GM12878 (cell line): Measurements from ENCODE around the gene HSP90AA1. TPM values are rescaled to one million over a fixed set of nuclear protein-coding genes. Genes with fewer than 3 reads are reported as not detected.

Experiments
- ATAC-seq: fragments of 200-7000 bp; cut with Tn5 transposase; 3 replicates; pipeline ENCODE4 v1.9.1; 2020; ENCODE audit warnings: mild to moderate bottlenecking, moderate library complexity
- BruUV-seq: library from RNA; stranded (reverse); fragments of 400-500 nt; replicated peaks from 2 replicates; lab custom pipeline; 2021; lab: Mats Ljungman, UMichigan
- CTCF ChIA-PET: fragments of 300-600 bp; sonication (Branson Sonifier 250); formaldehyde crosslinking; extraction: SDS; loops from one replicate; lab custom pipeline; 2021; ENCODE audit warnings: inconsistent platforms; lab: Yijun Ruan, JAX
- POLR2A ChIA-PET: fragments of 350-600 bp; formaldehyde crosslinking; extraction: SDS; loops from one replicate; lab custom pipeline; 2021; ENCODE audit warnings: inconsistent platforms; lab: Charles Lee
- RAD21 ChIA-PET: fragments of 300-600 bp; sonication (Branson Sonifier 250); formaldehyde crosslinking; loops from one replicate; lab custom pipeline; 2023; ENCODE audit warnings: antibody characterized with exemption; ENCODE audit not compliant: unreplicated experiment; lab: Charles Lee
- SMC1A ChIA-PET: fragments of 300-600 bp; sonication (Branson Sonifier 250); formaldehyde crosslinking; loops from one replicate; lab custom pipeline; 2023; ENCODE audit not compliant: unreplicated experiment, uncharacterized antibody; lab: Charles Lee
- DNase-seq: peaks from one replicate; pipeline ENCODE4 v3.0.0-alpha.2; 2011; ENCODE audit warnings: low read depth, low spot score
- FAIRE-seq: peaks from 3 replicates; lab custom pipeline; 2011; peaks lifted over from hg19 to GRCh38; lab: Jason Lieb, UNC
- H2AFZ ChIP-seq: 2 replicates; pipeline ENCODE4 v1.6.0; 2011; ENCODE audit warnings: low read depth, low read length, control low read depth; ENCODE audit not compliant: control insufficient read depth
- H3K27ac ChIP-seq: 2 replicates; pipeline ENCODE4 v1.5.1; 2011; ENCODE audit warnings: control low read depth; ENCODE audit not compliant: control insufficient read depth, insufficient read depth
- H3K27me3 ChIP-seq, 2 experiments: replicated peaks in 1 of 2; 2 replicates each; pipeline versions ENCODE4 v1.6.0 to v1.6.1; 2011; ENCODE audit warnings: low read length in 1 of 2; ENCODE audit not compliant: control insufficient read depth in 2 of 2, insufficient read depth in 2 of 2
- H3K36me3 ChIP-seq, 2 experiments: 2 replicates each; pipeline ENCODE4 v1.5.1; 2011; ENCODE audit warnings: low read length in 1 of 2; ENCODE audit not compliant: control insufficient read depth in 2 of 2, insufficient read depth in 2 of 2
- H3K4me1 ChIP-seq: 2 replicates; pipeline ENCODE4 v1.6.1; 2011; ENCODE audit warnings: mild to moderate bottlenecking, low read length, moderate library complexity, mixed read lengths; ENCODE audit not compliant: control insufficient read depth, insufficient read depth
- H3K4me2 ChIP-seq: 2 replicates; pipeline ENCODE4 v1.6.0; 2011; ENCODE audit warnings: control low read depth; ENCODE audit not compliant: control insufficient read depth, insufficient read depth
- H3K4me3 ChIP-seq: fragments of 200-600 bp; sonication (generic); 2 replicates; pipeline ENCODE4 v1.5.1; 2016
- H3K79me2 ChIP-seq: 2 replicates; pipeline ENCODE4 v1.6.0; 2011; ENCODE audit warnings: low read length; ENCODE audit not compliant: control insufficient read depth, insufficient read depth
- H3K9ac ChIP-seq: 2 replicates; pipeline ENCODE4 v1.8.0; 2011; ENCODE audit warnings: low read length, control low read depth, mixed read lengths; ENCODE audit not compliant: control insufficient read depth, insufficient read depth
- H3K9me3 ChIP-seq: replicated peaks from 3 replicates; pipeline ENCODE4 v1.5.1; 2011; ENCODE audit warnings: mild to moderate bottlenecking, low read length; ENCODE audit not compliant: control insufficient read depth, insufficient read depth
- H4K20me1 ChIP-seq: 2 replicates; pipeline ENCODE4 v1.6.0; 2011; ENCODE audit not compliant: control insufficient read depth, insufficient read depth
- CHD2 ChIP-seq: IDR thresholded peaks from 2 replicates; pipeline ENCODE4 v1.6.1; 2011; ENCODE audit warnings: low read depth, low read length, improper control_type of control experiment, borderline replicate concordance
- ETV6 ChIP-seq, 2 experiments: fragments of 450-650 bp in 1 of 2; IDR thresholded peaks in 1 of 2; conservative IDR thresholded peaks in 1 of 2; 2 replicates each; pipeline ENCODE4 v1.6.1; 2014; ENCODE audit warnings: antibody characterized with exemption in 1 of 2, borderline replicate concordance in 1 of 2, low read depth in 1 of 2, mild to moderate bottlenecking in 1 of 2, moderate library complexity in 1 of 2
- HDGF ChIP-seq: fragments of 450-650 bp; IDR thresholded peaks from 2 replicates; pipeline ENCODE4 v1.6.1; 2016; ENCODE audit warnings: antibody characterized with exemption
- IRF3 ChIP-seq: fragments of 450-650 bp; IDR thresholded peaks from 2 replicates; pipeline ENCODE4 v1.6.1; 2014; ENCODE audit warnings: mild to moderate bottlenecking
- RAD21 ChIP-seq: IDR thresholded peaks from 2 replicates; pipeline ENCODE4 v1.6.1; 2011; ENCODE audit warnings: mild to moderate bottlenecking, low read depth, low read length, moderate library complexity; ENCODE audit not compliant: insufficient read depth
- SREBF1 ChIP-seq: IDR thresholded peaks from 2 replicates; pipeline ENCODE4 v1.6.1; 2012; ENCODE audit warnings: mild to moderate bottlenecking, low read length
- STAT1 ChIP-seq: fragments of 450-650 bp; conservative IDR thresholded peaks from 2 replicates; pipeline ENCODE4 v1.6.1; 2014; ENCODE audit warnings: antibody characterized with exemption, mild to moderate bottlenecking
- ZNF207 ChIP-seq: fragments of 450-650 bp; IDR thresholded peaks from 2 replicates; pipeline ENCODE4 v1.6.1; 2014; ENCODE audit warnings: antibody characterized with exemption, mild to moderate bottlenecking, borderline replicate concordance
- WGBS: methylation state at CpG from one replicate; pipeline ENCODE4 v1.1.6; 2016; ENCODE audit warnings: low lambda C conversion rate; ENCODE audit not compliant: insufficient replicate concordance, insufficient coverage; ENCODE audit errors: missing lambda C conversion rate; 5-methylcytosine and 5-hydroxymethylcytosine counted together
- in situ Hi-C: fragments of 300-500 bp; cut with MboI; formaldehyde crosslinking; loops from 9 replicates; pipeline ENCODE4 v1.14.3; 2018; ENCODE audit warnings: mixed read lengths
- intact Hi-C: fragments of 100-400 bp; cut with micrococcal nuclease; formaldehyde crosslinking; loops from one replicate; pipeline ENCODE4 v1.14.2; 2022; ENCODE audit not compliant: unreplicated experiment
- polyA plus RNA-seq, 11 experiments: library from polyadenylated mRNA; depleted of rRNA in 4 of 11; unstranded in 6 of 11; stranded (reverse) in 5 of 11; fragments of >200 nt; fragmentation: Nextera tagmentation in 4 of 11; fragmentation: Illumina TruSeq in 1 of 11; extraction: Ambion mirVana in 4 of 11; extraction: Trizol in 1 of 11; gene quantifications; 1 replicate in 1 of 11; 2 replicates in 10 of 11; pipeline versions ENCODE4 v1.2.1 to v1.2.3, GENCODE V29; 2011 to 2016; ENCODE audit warnings: inconsistent platforms in 2 of 11, missing spikeins in 2 of 11, low read depth in 1 of 11
- total RNA-seq, 4 experiments: library from RNA; depleted of rRNA in 3 of 4; stranded (reverse); fragments of >200 nt in 3 of 4; fragmentation: Illumina TruSeq in 1 of 4; extraction: Trizol in 1 of 4; gene quantifications; 2 replicates each; pipeline versions ENCODE4 v1.2.1 to v1.2.3, GENCODE V29; 2013 to 2021

The HSP90AA1 gene
- total and polyA plus RNA-seq, 10 of the 15 experiments (the other 5 are each of a cell fraction or from before 2014, with no cell fraction given) = 262 to 1,315 (median 635) TPM

GRCh38 chr14:102052522-102052921 lies 34.3 kb downstream of the HSP90AA1 start:
- POLR2A ChIA-PET = interaction anchor here (0.6 kb wide), 1 partner anchor 112 kb away, joined by 3 read pairs; no protein-coding TSS in a partner anchor
- Histone ChIP-seq H3K79me2 (no peaks in the 10 kb centered on the region), H3K4me1 (no peaks in the 10 kb centered on the region), H3K4me2 (no peak overlapping the region), H3K36me3 (peaks cover 0 to 30% of the 10 kb centered on the region in 2 experiments; a peak in 2 of 4 replicates), H3K27ac (no peak overlapping the region), H4K20me1 (no peaks in the 10 kb centered on the region), H3K9ac (no peak overlapping the region), H3K9me3 (no peaks in the 10 kb centered on the region), H3K4me3 (no peak overlapping the region), H2AFZ (no peak overlapping the region), H3K27me3 (no peaks in the 10 kb centered on the region)
- ATAC-seq (no peak), FAIRE-seq (no peak), DNase-seq (no peak)
- 92% methylated on average over 10 of the region's 10 CpGs for WGBS
- TF ChIP-seq HDGF = no peak
- TF ChIP-seq IRF3 = no peak
- no peak for TF ChIP-seq ZNF207
- no peak for TF ChIP-seq STAT1
- TF ChIP-seq RAD21 = no peak
- BruUV-seq = no TSS peak
- intact Hi-C loops (no loop called here), in situ Hi-C loops (no loop called here)
- CTCF ChIA-PET = interaction anchor here (0.8 to 1.0 kb wide), 4 partner anchors 44 to 308 kb away, joined by 3 to 8 read pairs (median 3); no protein-coding TSS in a partner anchor
- RAD21 ChIA-PET = no interaction called here
- SMC1A ChIA-PET = no interaction called here

- no peak overlapping the region for H3K4me3 ChIP-seq
- ChIA-PET SMC1A (interaction anchor here (1.7 kb wide), 1 partner anchor 46 kb away, joined by 8 read pairs; no protein-coding TSS in a partner anchor), RAD21 (interaction anchor here (0.5 kb wide), 1 partner anchor 263 kb away, joined by 3 read pairs; no protein-coding TSS in a partner anchor), POLR2A (no interaction called here), CTCF (no interaction called here)
- no peaks in the 10 kb centered on the region for H3K79me2 ChIP-seq
- intact Hi-C loops (loop anchor here (2.0 kb wide), 1 partner anchor 28 kb away; no protein-coding TSS in a partner anchor), in situ Hi-C loops (no loop called here)
- H3K27me3 ChIP-seq = no peaks in the 10 kb centered on the region
- H3K4me1 ChIP-seq = no peaks in the 10 kb centered on the region
- H4K20me1 ChIP-seq = no peaks in the 10 kb centered on the region
- ATAC-seq = no peak
- TSS peak; percentile 78 for BruUV-seq
- H3K36me3 ChIP-seq = peaks cover 0 to 33% of the 10 kb centered on the region in 2 experiments; a peak in 2 of 4 replicates
- no peak overlapping the region for H3K27ac ChIP-seq
- DNase-seq = no peak
- TF ChIP-seq CHD2 (no peak), ETV6 (conservative IDR thresholded peaks at IDR 0.05 in 1 of 2, IDR thresholded peaks at IDR 0.05 in 1 of 2; ENCODE audit: borderline replicate concordance in 1 of 2, low read depth in 1 of 2) (no peak), SREBF1 (no peak)
- 97% methylated on average over 11 of the region's 11 CpGs for WGBS
- no peak overlapping the region for H3K9ac ChIP-seq
- H3K4me2 ChIP-seq = no peak overlapping the region
- no peak for FAIRE-seq
- no peak overlapping the region for H2AFZ ChIP-seq
- no peaks in the 10 kb centered on the region for H3K9me3 ChIP-seq
Measured at GRCh38 chr14:102050625-102051024, 36.2 kb downstream of the HSP90AA1 start.
